PFSK-1 (cell line): Measurements from ENCODE around the gene LRRC15.

Source experiments
- POLR2AphosphoS5 ChIP-seq: IDR thresholded peaks from 2 replicates; pipeline ENCODE4 v1.6.1; 2012; ENCODE audit warnings: low read depth, mild to moderate bottlenecking, control low read depth, low read length, moderate library complexity
- SIN3A ChIP-seq: IDR thresholded peaks from 2 replicates; pipeline ENCODE4 v1.6.1; 2012; ENCODE audit warnings: mild to moderate bottlenecking, low read length, moderate library complexity, borderline replicate concordance; ENCODE audit not compliant: insufficient read depth

GRCh38 chr3:194329583-194329965 is 40.0 kb downstream of the LRRC15 start:
- TF ChIP-seq SIN3A (no peak), POLR2AphosphoS5 (no peak)
